Peyer's patch (tissue), 4 donors: Measurements from ENCODE around the gene ZFAND5. TPM values are rescaled to one million over a fixed set of nuclear protein-coding genes. Genes with fewer than 3 reads are reported as not detected.

Experiments used
- DNase-seq, 3 donors: peaks; one replicate each; pipeline ENCODE4 v3.0.0-alpha.2; 2017 to 2019
- H3K27ac ChIP-seq, 4 donors: fragments of 200-600 bp; sonication (generic); one replicate each; pipeline ENCODE4 v1.5.1; 2016 to 2019
- H3K27me3 ChIP-seq, 2 donors: fragments of 200-600 bp; sonication (generic); one replicate each; pipeline ENCODE4 v1.5.1; 2019
- H3K36me3 ChIP-seq, 3 donors: fragments of 200-600 bp; sonication (generic); one replicate each; pipeline ENCODE4 v1.5.1; 2016 to 2019
- H3K4me1 ChIP-seq, 4 donors: fragments of 200-600 bp; sonication (generic); one replicate each; pipeline ENCODE4 v1.5.1; 2016 to 2019
- H3K4me3 ChIP-seq, 4 donors: fragments of 200-600 bp; sonication (generic); 1 replicate in 3 of 4; 2 replicates in 1 of 4; pipeline ENCODE4 v1.5.1; 2016 to 2019; ENCODE audit warnings: mild to moderate bottlenecking in 1 of 4
- H3K9me3 ChIP-seq, 4 donors: fragments of 200-600 bp; sonication (generic); one replicate each; pipeline ENCODE4 v1.5.1; 2016 to 2019; ENCODE audit warnings: mild to moderate bottlenecking in 1 of 4
- POLR2A ChIP-seq, 2 donors: fragments of 450-650 bp; IDR thresholded peaks; one replicate each; pipeline ENCODE4 v1.5.1; 2017; ENCODE audit warnings: antibody characterized with exemption in 2 of 2, mild to moderate bottlenecking in 2 of 2, moderate library complexity in 2 of 2
- total RNA-seq, 4 donors: library from RNA; depleted of rRNA; stranded (reverse); fragments of >200 nt; gene quantifications; one replicate each; pipeline ENCODE4 v1.1.0, GENCODE V29; 2016
- TF ChIP-seq, protein P1 (sequence below), 6 experiments: fragments of 450-650 bp in 4 of 6; fragments of 200-600 bp in 2 of 6; sonication (generic) in 1 of 6; IDR thresholded peaks; one replicate each; pipeline ENCODE4 v1.5.1; 2017 to 2019; ENCODE audit warnings: antibody characterized with exemption in 6 of 6, mild to moderate bottlenecking in 3 of 6, moderate library complexity in 1 of 6

The ZFAND5 gene
- total RNA-seq, 4 donors from 2014 or later, result 69.0 to 272 (median 135) TPM

DNA sequence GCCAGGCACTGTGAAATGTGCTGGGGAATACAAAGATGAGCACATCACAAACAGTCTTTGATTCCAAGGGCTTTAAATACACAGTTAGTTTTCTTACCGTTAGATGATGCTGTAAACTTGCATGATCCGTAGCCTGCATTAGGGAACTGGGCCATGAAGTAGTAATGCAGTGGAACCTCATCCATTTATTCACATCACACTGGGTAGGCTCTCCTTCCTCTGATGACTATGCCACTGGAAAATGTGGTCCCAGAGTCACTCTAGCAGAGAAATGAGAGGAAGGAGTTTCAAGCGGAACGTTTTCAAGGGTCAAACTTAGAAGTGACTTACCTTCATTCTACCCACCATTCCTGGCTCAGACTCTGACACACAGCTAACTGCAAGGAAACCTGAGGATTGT is 26.4 kb downstream of the ZFAND5 start:
- Histone ChIP-seq H3K36me3 (no peaks in the 10 kb centered on the region), H3K27me3 (no peaks in the 10 kb centered on the region), H3K4me1 (no peaks in the 10 kb centered on the region), H3K27ac (no peak overlapping the region), H3K4me3 (no peak overlapping the region), H3K9me3 (no peaks in the 10 kb centered on the region)
- DNase-seq, result no peak
- no peak for TF ChIP-seq POLR2A (IDR thresholded peaks at IDR 0.05)
- TF ChIP-seq, protein P1, sequence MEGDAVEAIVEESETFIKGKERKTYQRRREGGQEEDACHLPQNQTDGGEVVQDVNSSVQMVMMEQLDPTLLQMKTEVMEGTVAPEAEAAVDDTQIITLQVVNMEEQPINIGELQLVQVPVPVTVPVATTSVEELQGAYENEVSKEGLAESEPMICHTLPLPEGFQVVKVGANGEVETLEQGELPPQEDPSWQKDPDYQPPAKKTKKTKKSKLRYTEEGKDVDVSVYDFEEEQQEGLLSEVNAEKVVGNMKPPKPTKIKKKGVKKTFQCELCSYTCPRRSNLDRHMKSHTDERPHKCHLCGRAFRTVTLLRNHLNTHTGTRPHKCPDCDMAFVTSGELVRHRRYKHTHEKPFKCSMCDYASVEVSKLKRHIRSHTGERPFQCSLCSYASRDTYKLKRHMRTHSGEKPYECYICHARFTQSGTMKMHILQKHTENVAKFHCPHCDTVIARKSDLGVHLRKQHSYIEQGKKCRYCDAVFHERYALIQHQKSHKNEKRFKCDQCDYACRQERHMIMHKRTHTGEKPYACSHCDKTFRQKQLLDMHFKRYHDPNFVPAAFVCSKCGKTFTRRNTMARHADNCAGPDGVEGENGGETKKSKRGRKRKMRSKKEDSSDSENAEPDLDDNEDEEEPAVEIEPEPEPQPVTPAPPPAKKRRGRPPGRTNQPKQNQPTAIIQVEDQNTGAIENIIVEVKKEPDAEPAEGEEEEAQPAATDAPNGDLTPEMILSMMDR (IDR thresholded peaks at IDR 0.05), result no peak

DNA sequence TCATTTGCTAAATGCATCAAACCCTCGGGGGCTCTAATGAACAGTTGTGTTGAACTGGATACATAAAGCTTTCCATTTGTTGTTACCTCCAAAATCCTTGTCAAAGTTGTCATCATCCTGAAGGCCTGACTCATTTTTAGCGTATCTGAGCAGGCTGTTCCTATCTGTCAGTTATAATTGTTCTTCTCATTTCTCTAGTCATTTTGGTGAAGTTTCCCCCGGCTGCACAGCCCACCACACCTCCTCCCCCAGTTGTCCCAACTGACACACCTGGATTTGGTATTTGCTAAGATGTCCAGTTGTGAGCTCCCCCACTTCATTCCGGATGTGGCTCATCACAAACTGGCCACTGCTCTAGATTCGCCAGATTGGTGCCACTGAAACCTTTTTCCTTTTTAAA is 27.7 kb downstream of the ZFAND5 start:
- no peak for DNase-seq
- H3K4me1 ChIP-seq, result no peaks in the 10 kb centered on the region
- H3K4me3 ChIP-seq, result no peak overlapping the region
- H3K27me3 ChIP-seq, result no peaks in the 10 kb centered on the region
- TF ChIP-seq POLR2A (IDR thresholded peaks at IDR 0.05), result no peak
- TF ChIP-seq, protein P1 (IDR thresholded peaks at IDR 0.05), result no peak
- no peaks in the 10 kb centered on the region for H3K9me3 ChIP-seq
- H3K27ac ChIP-seq, result no peak overlapping the region
- no peaks in the 10 kb centered on the region for H3K36me3 ChIP-seq

DNA sequence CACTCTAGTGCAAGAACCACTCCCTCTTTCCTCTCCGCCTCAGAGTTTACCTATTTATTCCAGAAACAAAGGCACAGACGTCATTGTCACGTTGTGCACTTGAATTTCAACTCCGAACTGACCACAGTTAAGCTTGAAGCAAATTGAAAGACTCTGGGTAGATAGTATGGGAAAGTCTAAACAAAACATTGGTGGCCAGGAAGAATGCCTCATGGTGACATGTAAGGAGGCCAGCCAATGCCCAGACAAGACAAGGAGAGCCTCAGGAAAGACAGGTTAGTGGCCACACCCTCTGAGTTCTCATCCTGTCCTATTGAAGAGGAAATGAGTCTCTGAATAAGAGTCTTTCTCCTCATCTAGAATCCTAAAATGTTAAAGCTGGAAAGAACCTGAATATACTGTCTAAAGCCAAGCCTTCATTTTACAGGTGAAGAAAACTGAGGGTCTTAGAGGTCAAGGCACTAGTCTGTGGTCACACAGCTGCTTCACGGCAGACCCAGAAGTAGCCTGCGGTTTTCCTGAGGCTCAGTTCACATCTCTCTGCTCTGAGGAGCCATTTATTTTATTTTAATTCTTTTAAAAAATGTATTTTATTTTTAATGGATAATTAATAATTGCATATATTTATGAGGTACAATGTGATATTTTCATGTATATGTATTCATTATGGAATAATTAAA is 30.2 kb downstream of the ZFAND5 start:
- Histone ChIP-seq H3K27me3 (no peaks in the 10 kb centered on the region), H3K9me3 (no peaks in the 10 kb centered on the region), H3K4me1 (no peaks in the 10 kb centered on the region), H3K4me3 (no peak overlapping the region), H3K36me3 (no peaks in the 10 kb centered on the region), H3K27ac (no peak overlapping the region)
- DNase-seq, result no peak
- TF ChIP-seq POLR2A (IDR thresholded peaks at IDR 0.05), result no peak
- TF ChIP-seq, protein P1 (IDR thresholded peaks at IDR 0.05), result no peak

DNA sequence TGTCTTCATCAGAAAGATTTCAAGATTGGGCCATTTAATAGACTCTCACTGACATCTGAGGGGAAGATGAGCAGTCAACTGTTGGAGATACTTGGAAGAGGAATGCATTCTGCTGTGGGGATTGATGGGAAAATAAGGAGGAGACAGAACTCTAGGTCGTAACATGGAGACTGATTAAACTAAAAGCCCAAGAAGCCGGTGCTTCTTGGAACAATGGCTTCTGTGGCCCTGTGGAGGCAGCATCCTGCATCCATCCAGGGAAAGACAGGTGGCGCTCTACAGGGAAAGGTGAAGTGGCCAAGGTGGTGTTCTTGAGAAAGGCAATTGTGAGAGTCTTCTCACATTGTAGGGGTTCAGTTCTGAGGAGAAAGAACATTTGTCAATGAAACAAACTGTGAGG is 31.3 kb downstream of the ZFAND5 start:
- H3K9me3 ChIP-seq, result no peaks in the 10 kb centered on the region
- no peaks in the 10 kb centered on the region for H3K36me3 ChIP-seq
- no peaks in the 10 kb centered on the region for H3K27me3 ChIP-seq
- H3K4me3 ChIP-seq, result no peak overlapping the region
- no peaks in the 10 kb centered on the region for H3K4me1 ChIP-seq
- no peak for DNase-seq
- no peak overlapping the region for H3K27ac ChIP-seq
- no peak for TF ChIP-seq POLR2A (IDR thresholded peaks at IDR 0.05)
- TF ChIP-seq, protein P1 (IDR thresholded peaks at IDR 0.05), result no peak

DNA sequence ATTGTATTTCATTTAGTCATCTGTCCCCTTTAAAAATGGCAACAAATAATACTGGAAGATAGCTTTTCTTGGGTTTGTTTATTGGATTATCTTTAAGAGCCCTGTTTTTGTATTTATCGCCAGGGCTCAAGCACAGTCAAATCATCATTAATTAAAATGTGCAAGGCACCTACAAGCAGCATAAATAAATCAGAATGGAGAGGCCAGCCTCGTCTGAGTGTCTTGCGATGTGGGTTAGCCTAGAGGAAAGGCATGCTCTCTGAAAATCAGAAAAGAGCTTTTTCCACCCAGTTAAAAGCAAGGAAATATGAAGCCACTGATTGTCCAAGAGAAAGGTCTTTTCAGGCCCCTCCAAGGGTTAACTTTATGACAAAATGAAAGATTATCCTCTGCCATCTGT is 31.8 kb downstream of the ZFAND5 start:
- Histone ChIP-seq H3K9me3 (no peaks in the 10 kb centered on the region), H3K27ac (no peak overlapping the region), H3K27me3 (no peaks in the 10 kb centered on the region), H3K4me3 (no peak overlapping the region), H3K36me3 (no peaks in the 10 kb centered on the region), H3K4me1 (no peaks in the 10 kb centered on the region)
- no peak for DNase-seq
- no peak for TF ChIP-seq POLR2A (IDR thresholded peaks at IDR 0.05)
- TF ChIP-seq, protein P1 (IDR thresholded peaks at IDR 0.05), result no peak

DNA sequence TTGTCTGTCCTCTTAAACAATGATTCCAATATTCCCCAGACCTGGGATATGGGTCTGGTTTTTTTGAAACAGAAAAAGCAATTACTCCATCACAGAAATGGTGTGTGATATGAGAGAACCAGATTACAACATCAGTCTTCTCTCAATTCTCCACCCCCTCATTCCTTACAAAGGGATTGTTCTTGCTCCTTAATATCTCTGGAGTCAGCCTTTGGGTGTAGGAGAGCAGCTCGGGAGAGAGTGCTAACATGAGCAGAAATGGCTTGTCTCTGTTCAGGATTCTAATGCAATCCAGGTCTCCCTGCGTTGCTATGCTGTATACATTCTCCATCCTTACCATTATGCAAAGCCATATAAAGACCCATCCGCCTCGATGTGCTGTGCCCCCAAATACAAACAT is 32.7 kb downstream of the ZFAND5 start:
- Histone ChIP-seq H3K9me3 (no peaks in the 10 kb centered on the region), H3K4me1 (no peaks in the 10 kb centered on the region), H3K27ac (no peak overlapping the region), H3K27me3 (no peaks in the 10 kb centered on the region), H3K4me3 (no peak overlapping the region), H3K36me3 (no peaks in the 10 kb centered on the region)
- TF ChIP-seq POLR2A (IDR thresholded peaks at IDR 0.05), result no peak
- TF ChIP-seq, protein P1 (IDR thresholded peaks at IDR 0.05), result no peak
- no peak for DNase-seq
